SIG-M5 treated with dmso at 0.1 percent for 504 hours (cell line): ENCODE results near the gene ZNF556.
"Not testable (repeated sequence)": the region's sequence is repeated elsewhere in the genome, so short reads cannot be mapped to it uniquely, and the experiment has no call there.

Experiments used
- DNase-seq: peaks from one replicate; lab custom pipeline; 2025; ENCODE audit not compliant: unreplicated experiment; lab: John Stamatoyannopoulos, UW

ZNF556 gene

DNA sequence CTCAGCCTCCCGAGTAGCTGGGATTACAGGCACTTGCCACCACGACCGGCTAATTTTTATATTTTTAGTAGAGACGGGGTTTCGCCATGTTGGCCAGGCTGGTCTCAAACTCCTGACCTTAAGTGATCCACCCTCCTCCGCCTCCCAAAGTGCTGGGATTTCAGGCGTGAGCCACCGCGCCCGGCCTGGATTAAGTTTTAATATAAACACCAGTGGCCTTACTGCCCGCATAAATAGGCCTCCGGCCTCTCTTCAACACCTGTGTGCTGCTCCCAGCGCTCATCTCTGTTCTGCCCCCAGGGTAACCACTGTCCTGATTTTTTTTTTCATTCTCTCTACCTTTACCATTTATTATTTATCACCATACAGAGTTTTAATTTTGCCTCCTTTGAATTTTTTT, 36.2 kb downstream of the ZNF556 start:
- DNase-seq = not testable (repeated sequence)

DNA sequence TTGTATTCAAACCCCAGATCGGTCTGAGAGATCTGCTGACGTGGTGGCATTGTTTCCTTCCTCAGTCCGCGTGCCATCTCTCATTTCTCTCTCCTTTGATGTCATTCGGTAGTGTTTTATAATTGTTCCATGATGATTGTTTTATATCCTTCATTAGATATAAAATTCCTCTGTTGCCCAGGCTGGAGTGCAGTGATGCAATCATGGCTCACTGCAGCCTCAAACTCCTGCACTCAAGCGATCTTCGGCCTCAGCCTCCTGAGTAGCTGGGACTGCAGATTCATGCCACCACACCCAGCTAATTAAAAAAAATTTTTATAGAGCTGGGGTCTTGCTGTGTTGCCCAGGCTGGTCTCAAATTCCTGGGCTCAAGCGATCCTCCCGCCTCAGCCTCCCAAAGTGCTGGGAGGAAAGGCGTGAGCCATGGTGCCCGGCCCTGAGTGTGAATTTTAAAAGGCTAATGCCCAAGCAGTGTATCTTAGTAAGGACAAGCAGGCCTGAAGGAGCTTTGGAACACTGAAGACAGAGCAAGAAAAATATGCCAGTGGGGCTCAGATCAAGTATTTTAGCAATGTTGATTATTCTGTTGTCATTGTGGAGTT, 38.9 kb downstream of the ZNF556 start:
- DNase-seq = no peak

DNA sequence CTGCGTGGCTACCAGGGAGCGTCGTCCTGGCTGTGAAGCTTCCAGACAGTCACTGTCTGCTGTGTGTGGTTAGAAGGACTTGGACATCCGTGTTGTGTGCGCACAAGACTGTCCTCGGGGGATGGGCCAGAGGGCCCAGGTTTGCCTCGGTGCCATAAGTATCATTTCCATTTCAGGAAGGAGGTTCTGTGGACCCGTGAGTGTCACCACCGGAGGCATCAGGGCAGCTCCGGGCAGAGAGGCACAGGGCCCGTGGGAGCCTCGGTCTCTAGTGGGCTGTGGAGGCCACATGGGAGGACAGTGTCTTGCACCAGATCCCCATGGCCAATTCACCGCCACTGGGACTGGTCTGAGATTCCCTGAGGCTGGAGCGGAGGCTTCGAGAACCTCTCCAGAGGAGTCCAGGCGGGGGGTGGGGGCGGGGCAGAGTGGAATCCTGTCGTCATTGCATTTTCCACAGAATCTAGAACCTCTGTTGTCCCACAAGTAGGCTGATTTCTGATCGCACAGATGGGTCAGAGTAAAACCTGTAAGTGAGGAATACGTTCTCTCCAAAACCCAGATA, 39.6 kb downstream of the ZNF556 start:
- no peak for DNase-seq

DNA sequence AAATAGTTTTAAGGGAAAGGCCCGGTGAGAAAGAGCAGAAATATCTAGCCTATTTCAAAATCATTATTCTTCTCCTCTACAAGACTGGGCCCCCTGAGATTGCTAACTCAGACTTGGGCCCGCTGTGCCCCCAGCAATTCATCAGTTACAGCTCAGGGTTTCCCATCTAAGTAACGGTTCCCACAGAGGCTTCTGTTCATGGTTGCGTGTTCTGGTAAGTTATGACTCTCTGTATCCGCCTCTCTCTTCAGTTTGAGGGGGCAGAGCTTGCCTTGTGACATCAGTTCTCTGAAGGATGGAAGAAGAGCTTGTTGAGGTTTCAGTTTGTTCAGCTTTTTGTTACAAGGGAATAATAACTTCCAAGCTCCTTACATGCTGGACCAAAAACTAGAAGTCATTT, 45.2 kb downstream of the ZNF556 start:
- no peak for DNase-seq

DNA sequence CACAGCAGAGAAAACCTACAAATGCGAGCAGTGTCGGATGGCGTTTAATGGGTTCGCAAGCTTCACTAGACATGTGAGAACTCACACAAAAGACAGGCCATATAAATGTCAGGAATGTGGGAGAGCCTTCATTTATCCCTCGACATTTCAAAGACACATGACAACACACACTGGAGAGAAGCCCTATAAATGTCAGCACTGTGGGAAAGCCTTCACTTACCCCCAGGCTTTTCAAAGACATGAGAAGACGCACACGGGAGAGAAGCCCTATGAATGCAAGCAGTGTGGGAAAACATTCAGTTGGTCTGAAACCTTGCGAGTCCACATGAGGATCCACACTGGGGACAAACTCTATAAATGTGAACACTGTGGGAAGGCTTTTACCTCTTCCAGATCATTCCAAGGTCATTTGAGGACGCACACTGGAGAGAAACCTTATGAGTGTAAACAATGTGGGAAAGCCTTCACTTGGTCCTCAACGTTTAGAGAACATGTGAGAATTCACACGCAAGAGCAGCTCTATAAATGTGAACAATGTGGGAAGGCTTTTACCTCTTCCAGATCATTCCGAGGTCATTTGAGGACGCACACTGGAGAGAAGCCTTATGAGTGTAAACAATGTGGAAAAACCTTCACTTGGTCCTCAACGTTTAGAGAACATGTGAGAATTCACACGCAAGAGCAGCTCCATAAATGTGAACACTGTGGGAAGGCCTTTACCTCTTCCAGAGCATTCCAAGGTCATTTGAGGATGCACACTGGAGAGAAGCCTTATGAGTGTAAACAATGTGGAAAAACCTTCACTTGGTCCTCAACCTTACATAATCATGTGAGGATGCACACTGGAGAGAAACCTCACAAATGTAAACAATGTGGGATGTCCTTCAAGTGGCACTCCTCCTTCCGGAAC, 50.4 kb downstream of the ZNF556 start:
- DNase-seq = no peak

DNA sequence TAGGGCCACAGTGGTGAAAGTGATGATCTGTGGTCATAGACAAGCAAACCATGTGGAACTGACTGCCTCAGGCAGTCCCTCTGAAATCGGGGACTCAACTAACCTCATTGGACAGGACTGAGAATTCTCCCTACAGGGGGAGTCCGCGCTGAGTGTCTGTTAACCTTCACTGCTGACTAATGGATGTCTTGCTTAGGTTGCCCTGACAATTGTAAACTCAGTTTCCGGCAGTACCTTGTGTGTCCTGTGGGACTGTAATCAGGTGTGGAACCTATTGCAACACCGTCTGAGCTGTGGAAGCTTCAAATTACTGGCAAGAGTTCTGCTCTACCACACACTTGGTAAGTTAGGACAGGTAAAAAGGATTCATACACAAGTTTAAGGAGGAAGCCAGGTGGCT, 55.9 kb downstream of the ZNF556 start:
- no peak for DNase-seq

DNA sequence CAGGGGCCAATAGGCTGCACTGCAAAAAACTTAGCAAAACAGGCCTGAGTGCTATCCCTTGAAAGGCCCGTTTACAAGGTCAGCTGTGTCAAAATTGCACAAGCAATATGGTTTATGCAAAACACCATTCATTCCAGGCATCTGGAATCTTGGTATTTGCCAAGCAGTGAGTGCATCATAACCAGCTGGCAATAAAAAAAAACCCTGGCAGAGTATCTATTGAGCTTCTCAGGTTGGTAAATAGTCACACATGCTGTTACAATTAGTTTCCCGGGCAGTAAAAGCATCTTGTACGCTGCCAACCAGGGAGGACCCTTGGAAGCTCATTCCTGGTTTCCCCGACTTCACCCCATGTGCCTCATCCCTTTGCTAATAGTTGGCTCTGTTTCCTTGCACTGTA, 56.4 kb downstream of the ZNF556 start:
- no peak for DNase-seq

DNA sequence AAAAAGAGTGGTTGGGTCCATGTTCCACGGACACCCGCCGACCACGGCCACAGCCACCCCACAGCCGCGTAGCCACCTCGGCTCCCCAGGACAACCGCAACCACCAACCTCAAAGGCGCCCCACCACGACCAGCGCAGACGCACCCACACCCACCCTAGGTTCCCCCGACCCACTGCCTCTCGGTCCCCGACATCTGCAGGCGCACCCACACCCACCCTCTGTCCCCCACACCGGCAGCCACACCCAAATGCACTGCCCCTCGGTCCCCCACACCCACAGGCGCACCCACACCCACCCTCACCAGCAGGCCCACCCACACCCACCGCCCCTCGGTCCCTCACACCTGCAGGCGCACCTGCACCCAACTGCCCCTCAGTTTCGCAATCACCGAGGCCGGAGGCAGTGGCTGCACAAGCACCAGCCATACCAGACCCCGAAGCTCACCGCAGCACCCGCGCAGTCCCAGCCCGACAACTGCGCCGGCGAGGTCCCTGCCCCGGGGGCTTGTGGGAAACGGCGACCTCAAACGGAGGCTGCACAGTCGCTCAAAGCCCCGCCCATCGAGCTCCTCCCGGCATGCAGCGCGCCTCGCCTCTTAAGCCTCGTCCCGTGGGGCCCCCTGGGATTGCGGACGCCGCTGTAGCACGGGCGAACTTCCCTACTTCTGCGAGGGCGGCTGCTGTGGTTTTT, 59.4 kb downstream of the ZNF556 start:
- DNase-seq = no peak

DNA sequence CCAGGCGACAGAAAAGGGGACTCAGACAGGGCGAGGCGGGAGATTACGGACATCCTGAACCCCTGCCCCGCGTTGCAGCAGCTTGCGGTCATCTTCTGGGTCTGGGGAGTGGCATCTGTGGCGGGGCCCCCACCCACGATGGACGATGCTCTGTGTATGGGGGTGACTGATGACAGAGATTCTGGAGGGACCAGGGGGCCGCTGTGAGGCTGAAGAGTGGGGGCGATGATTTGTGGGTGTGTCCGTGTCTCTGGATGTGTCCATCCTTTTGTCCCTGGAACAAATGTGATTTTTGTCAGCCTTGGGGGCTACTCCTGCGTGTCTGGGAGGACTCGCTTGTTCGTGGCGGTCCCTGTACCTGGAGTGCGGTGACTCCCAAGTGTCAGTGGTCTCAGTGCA, 59.9 kb downstream of the ZNF556 start:
- no peak for DNase-seq
